OCI-LY7 (cell line): Measurements from ENCODE around the gene ZFR. TPM values are rescaled to one million over a fixed set of nuclear protein-coding genes. Genes with fewer than 3 reads are reported as not detected.

Source experiments
- BruUV-seq: library from RNA; stranded (reverse); fragments of 400-500 nt; replicated peaks from 2 replicates; lab custom pipeline; 2021; lab: Mats Ljungman, UMichigan
- CTCF ChIA-PET: fragments of 300-600 bp; sonication (Branson Sonifier 250); formaldehyde crosslinking; loops from one replicate; lab custom pipeline; 2022; ENCODE audit warnings: antibody characterized with exemption; ENCODE audit not compliant: unreplicated experiment; lab: Charles Lee
- POLR2A ChIA-PET: fragments of 300-600 bp; sonication (Branson Sonifier 250); formaldehyde crosslinking; loops from one replicate; lab custom pipeline; 2022; ENCODE audit warnings: antibody characterized with exemption; lab: Charles Lee
- DNase-seq: peaks from one replicate; pipeline ENCODE4 v3.0.0-alpha.2; 2015; ENCODE audit warnings: low spot score
- H2AFZ ChIP-seq: fragments of 200-600 bp; sonication (generic), shearing (Covaris generic); 2 replicates; pipeline ENCODE4 v1.6.1; 2014; ENCODE audit warnings: mild to moderate bottlenecking, antibody characterized with exemption, low read length, moderate library complexity
- H3K27ac ChIP-seq: fragments of 200-600 bp; sonication (generic); 2 replicates; pipeline ENCODE4 v1.5.1; 2014; ENCODE audit warnings: mixed run types, low read depth, mild to moderate bottlenecking, moderate library complexity, low read length, inconsistent platforms; ENCODE audit not compliant: poor library complexity, severe bottlenecking
- H3K36me3 ChIP-seq: fragments of 200-600 bp; sonication (generic); 2 replicates; pipeline ENCODE4 v1.6.1; 2014; ENCODE audit warnings: mild to moderate bottlenecking, antibody characterized with exemption, low read length, moderate library complexity, mixed read lengths; ENCODE audit not compliant: insufficient read depth
- H3K4me1 ChIP-seq: fragments of 200-600 bp; sonication (generic); 2 replicates; pipeline ENCODE4 v1.5.1; 2014; ENCODE audit warnings: mild to moderate bottlenecking, low read length; ENCODE audit not compliant: insufficient read depth, poor library complexity, severe bottlenecking
- H3K4me2 ChIP-seq: fragments of 200-600 bp; sonication (generic); 2 replicates; pipeline ENCODE4 v1.6.1; 2014; ENCODE audit warnings: mild to moderate bottlenecking, low read length
- H3K4me3 ChIP-seq: fragments of 200-600 bp; sonication (generic); 2 replicates; pipeline ENCODE4 v1.5.1; 2014; ENCODE audit warnings: mild to moderate bottlenecking, low read depth, low read length; ENCODE audit not compliant: poor library complexity, severe bottlenecking
- H3K79me2 ChIP-seq: fragments of 200-600 bp; sonication (generic); 2 replicates; pipeline ENCODE4 v1.6.1; 2016; ENCODE audit warnings: low read depth, mild to moderate bottlenecking, low read length, moderate library complexity, mixed read lengths; ENCODE audit not compliant: insufficient read depth
- H3K9me2 ChIP-seq: fragments of 200-600 bp; sonication (generic); 2 replicates; pipeline ENCODE4 v1.6.1; 2016; ENCODE audit warnings: mild to moderate bottlenecking, low read length, mixed read lengths; ENCODE audit not compliant: insufficient read depth
- H3K9me3 ChIP-seq: fragments of 200-600 bp; sonication (generic); 2 replicates; pipeline ENCODE4 v1.6.1; 2014; ENCODE audit warnings: mild to moderate bottlenecking, mixed run types, low read length, mixed read lengths
- H4K20me1 ChIP-seq: fragments of 200-600 bp; sonication (generic); 2 replicates; pipeline ENCODE4 v1.6.1; 2014; ENCODE audit warnings: mild to moderate bottlenecking, antibody characterized with exemption, low read length, moderate library complexity, mixed read lengths; ENCODE audit not compliant: insufficient read depth
- CTCF ChIP-seq: fragments of 200-600 bp; sonication (generic); conservative IDR thresholded peaks from 2 replicates; pipeline ENCODE4 v1.5.1; 2014; ENCODE audit warnings: mild to moderate bottlenecking, antibody characterized with exemption, low read length, moderate library complexity, mixed read lengths
- EZH2phosphoT487 ChIP-seq: fragments of 200-600 bp; sonication (generic); IDR thresholded peaks from 2 replicates; pipeline ENCODE4 v1.6.1; 2018; ENCODE audit warnings: low read depth, borderline replicate concordance, mild to moderate bottlenecking, mixed run types, antibody characterized with exemption, low read length, moderate library complexity, mixed read lengths
- intact Hi-C: fragments of 100-400 bp; cut with micrococcal nuclease; formaldehyde crosslinking; loops from one replicate; pipeline ENCODE4 v1.10.0; 2022; ENCODE audit not compliant: unreplicated experiment
- total RNA-seq, 2 experiments: library from RNA; depleted of rRNA in 1 of 2; stranded (reverse); fragments of >200 nt in 1 of 2; shearing (Covaris generic) in 1 of 2; gene quantifications; 2 replicates each; pipeline ENCODE4 v1.2.3, GENCODE V29; 2014 to 2022

Gene ZFR
- total RNA-seq, 2 experiments from 2014 or later: 54.8 to 63.4 TPM

GRCh38 chr5:32421075-32421474, 23.5 kb downstream of the ZFR start:
- no peak for DNase-seq
- Histone ChIP-seq H3K4me2 (no peak overlapping the region), H2AFZ (no peak overlapping the region), H4K20me1 (no peaks in the 10 kb centered on the region; the same call in 1 of the 2 replicates), H3K9me2 (no peaks in the 10 kb centered on the region), H3K9me3 (peaks cover 1% of the 10 kb centered on the region; the same call in 1 of the 2 replicates), H3K4me1 (peaks cover 6% of the 10 kb centered on the region), H3K27ac (no peak overlapping the region), H3K79me2 (peaks cover 64% of the 10 kb centered on the region), H3K36me3 (peaks cover 77% of the 10 kb centered on the region), H3K4me3 (no peak overlapping the region)
- POLR2A ChIA-PET: interaction anchor here (0.6 to 1.7 kb wide), 5 partner anchors 11 to 20 kb away, joined by 3 to 7 read pairs (median 4); no protein-coding TSS in a partner anchor
- BruUV-seq: no TSS peak
- intact Hi-C loops: no loop called here
- no peak for TF ChIP-seq EZH2phosphoT487
- no peak for TF ChIP-seq CTCF
- CTCF ChIA-PET: no interaction called here

- POLR2A ChIA-PET: interaction anchor here (0.6 to 1.7 kb wide), 9 partner anchors 11 to 38 kb away, joined by 3 to 7 read pairs (median 4); no protein-coding TSS in a partner anchor
Observed at GRCh38 chr5:32420506-32420905, 24.0 kb downstream of the ZFR start.

More at GRCh38 chr5:32420506-32420905, 24.0 kb downstream of the ZFR start:
- H3K4me2 ChIP-seq: no peak overlapping the region
- no peak overlapping the region for H2AFZ ChIP-seq
- intact Hi-C loops: no loop called here
- no peak overlapping the region for H3K4me3 ChIP-seq
- BruUV-seq: no TSS peak
- no peaks in the 10 kb centered on the region; the same call in 1 of the 2 replicates for H4K20me1 ChIP-seq
- no peaks in the 10 kb centered on the region for H3K9me3 ChIP-seq
- TF ChIP-seq CTCF: no peak
- no peak for TF ChIP-seq EZH2phosphoT487
- no peak for DNase-seq
- peaks cover 58% of the 10 kb centered on the region for H3K79me2 ChIP-seq
- CTCF ChIA-PET: no interaction called here
- H3K4me1 ChIP-seq: peaks cover 6% of the 10 kb centered on the region
- no peaks in the 10 kb centered on the region for H3K9me2 ChIP-seq
- H3K36me3 ChIP-seq: peaks cover 77% of the 10 kb centered on the region
- H3K27ac ChIP-seq: no peak overlapping the region
